GM12864 (cell line): ENCODE data around the gene ACOT12.

Experiments
- DNase-seq: peaks from one replicate; pipeline ENCODE4 v3.0.0-alpha.2; 2011; ENCODE audit warnings: low read depth
- H3K4me3 ChIP-seq: 2 replicates; pipeline ENCODE4 v1.5.1; 2011; ENCODE audit warnings: mild to moderate bottlenecking, low read depth, low read length, control low read depth
- CTCF ChIP-seq: IDR thresholded peaks from 2 replicates; pipeline ENCODE4 v1.5.1; 2011; ENCODE audit warnings: low read depth, mild to moderate bottlenecking, moderate library complexity, low read length, control low read depth, inconsistent platforms; ENCODE audit errors: missing control alignments

ACOT12 gene

DNA sequence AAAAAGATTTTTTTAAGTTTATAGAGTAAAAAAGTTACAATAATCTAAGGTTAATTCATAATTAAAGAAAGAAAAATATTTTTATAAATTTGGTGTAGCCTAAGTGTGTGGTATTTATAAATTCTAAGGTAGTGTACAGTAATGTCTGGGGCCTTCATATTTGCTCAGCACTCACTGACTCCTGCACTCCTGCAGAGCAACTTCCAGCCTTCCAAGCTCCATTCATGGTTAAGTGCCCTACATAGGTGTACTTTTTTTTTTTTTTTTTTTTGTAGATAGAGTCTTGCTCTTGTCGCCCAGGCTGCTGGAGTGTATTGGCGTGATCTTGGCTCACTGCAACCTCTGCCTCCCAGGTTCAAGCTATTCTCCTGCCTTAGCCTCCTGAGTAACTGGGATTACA is 10.1 kb downstream of the ACOT12 start:
- DNase-seq: no peak
- no peak for TF ChIP-seq CTCF
- no peak overlapping the region for H3K4me3 ChIP-seq

GRCh38 chr5:81371354-81371876 is 22.5 kb downstream of the ACOT12 start:
- DNase-seq: no peak
- TF ChIP-seq CTCF: no peak
- no peak overlapping the region for H3K4me3 ChIP-seq

DNA sequence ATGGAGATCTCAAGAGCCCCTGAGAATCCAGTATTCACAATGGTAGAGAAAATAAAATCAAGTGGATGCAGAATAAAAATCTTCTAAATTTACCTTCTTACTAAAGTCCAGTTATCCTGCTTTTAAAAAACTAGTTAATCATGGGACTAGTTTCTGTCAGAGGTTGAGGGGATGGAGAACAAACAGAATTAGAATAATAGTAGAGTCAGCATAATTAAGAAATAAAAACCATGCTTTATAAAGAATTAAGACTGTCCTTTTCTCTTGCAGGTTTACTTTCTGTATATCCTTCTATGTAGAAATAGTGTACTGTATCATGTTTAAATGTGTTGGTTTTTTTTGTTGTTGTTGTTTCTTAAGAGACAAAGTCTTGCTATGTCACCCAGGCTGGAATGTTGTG is 23.0 kb downstream of the ACOT12 start:
- DNase-seq: no peak
- H3K4me3 ChIP-seq: no peak overlapping the region
- no peak for TF ChIP-seq CTCF

- no peak for DNase-seq
- no peak overlapping the region for H3K4me3 ChIP-seq
- TF ChIP-seq CTCF: no peak
These were observed 28.4 kb downstream of the ACOT12 start for GRCh38 chr5:81365541-81365940.

GRCh38 chr5:81363093-81363871 is 30.7 kb downstream of the ACOT12 start:
- DNase-seq: no peak
- H3K4me3 ChIP-seq: no peak overlapping the region
- TF ChIP-seq CTCF: no peak

- no peak for TF ChIP-seq CTCF
- no peak for DNase-seq
- no peak overlapping the region for H3K4me3 ChIP-seq
These were observed 32.3 kb downstream of the ACOT12 start for GRCh38 chr5:81361600-81361999.

- TF ChIP-seq CTCF: no peak
- H3K4me3 ChIP-seq: no peak overlapping the region
- no peak for DNase-seq
These were observed 33.3 kb downstream of the ACOT12 start for GRCh38 chr5:81360640-81361039.
